Stomach smooth muscle (tissue), 2 donors: ENCODE results near the gene SLC12A8.

Experiments
- H3K27ac ChIP-seq: one replicate; pipeline ENCODE4 v1.7.0; 2013; ENCODE audit warnings: mild to moderate bottlenecking, low read length, inconsistent platforms
- H3K27me3 ChIP-seq, 2 donors: one replicate each; pipeline ENCODE4 v1.7.0; 2013; ENCODE audit warnings: low read length in 2 of 2; ENCODE audit not compliant: insufficient read depth in 2 of 2, control insufficient read depth in 1 of 2
- H3K36me3 ChIP-seq, 2 donors: one replicate each; pipeline ENCODE4 v1.7.0; 2013; ENCODE audit warnings: low read length in 2 of 2; ENCODE audit not compliant: control insufficient read depth in 2 of 2, insufficient read depth in 2 of 2
- H3K4me1 ChIP-seq: one replicate; pipeline ENCODE4 v1.7.0; 2013; ENCODE audit warnings: low read length; ENCODE audit not compliant: control insufficient read depth, insufficient read depth
- H3K4me3 ChIP-seq, 2 donors: one replicate each; pipeline ENCODE4 v1.7.0; 2013; ENCODE audit warnings: low read length in 2 of 2
- H3K9ac ChIP-seq, 2 donors: one replicate each; pipeline ENCODE4 v1.7.0; 2013; ENCODE audit warnings: low read length in 2 of 2, mild to moderate bottlenecking in 1 of 2
- H3K9me3 ChIP-seq, 2 donors: one replicate each; pipeline ENCODE4 v1.7.0; 2013; ENCODE audit warnings: low read length in 2 of 2; ENCODE audit not compliant: control insufficient read depth in 2 of 2
- donor health status: healthy.
- donor health status: Pancreatic carcinoma.

Gene SLC12A8

GRCh38 chr3:125059488-125060245 lies 152.9 kb downstream of the SLC12A8 start:
- H3K4me1 ChIP-seq, result peaks cover 59% of the 10 kb centered on the region
- peak overlapping the region; percentile 53 for H3K27ac ChIP-seq

GRCh38 chr3:125058959-125059358 lies 153.6 kb downstream of the SLC12A8 start:
- Histone ChIP-seq H3K4me3 (no peak overlapping the region), H3K36me3 (no peaks in the 10 kb centered on the region), H3K9me3 (no peaks in the 10 kb centered on the region), H3K4me1 (peaks cover 59% of the 10 kb centered on the region), H3K27me3 (no peaks in the 10 kb centered on the region), H3K9ac (no peak overlapping the region), H3K27ac (peak overlapping the region; percentile 53)

More at GRCh38 chr3:125059488-125060245, 152.9 kb downstream of the SLC12A8 start:
- no peaks in the 10 kb centered on the region for H3K36me3 ChIP-seq
- no peaks in the 10 kb centered on the region for H3K27me3 ChIP-seq
- no peak overlapping the region for H3K9ac ChIP-seq
- no peaks in the 10 kb centered on the region for H3K9me3 ChIP-seq
- H3K4me3 ChIP-seq, result no peak overlapping the region

GRCh38 chr3:125058529-125058928 lies 154.0 kb downstream of the SLC12A8 start:
- Histone ChIP-seq H3K4me1 (peaks cover 60% of the 10 kb centered on the region), H3K9ac (no peak overlapping the region), H3K27me3 (no peaks in the 10 kb centered on the region), H3K36me3 (no peaks in the 10 kb centered on the region), H3K4me3 (no peak overlapping the region), H3K27ac (peak overlapping the region; percentile 53), H3K9me3 (no peaks in the 10 kb centered on the region)

- Histone ChIP-seq H3K9ac (peak overlapping the region in 1 of 2 donors; percentile 13), H3K4me1 (peaks cover 58% of the 10 kb centered on the region), H3K36me3 (no peaks in the 10 kb centered on the region), H3K9me3 (no peaks in the 10 kb centered on the region), H3K4me3 (no peak overlapping the region), H3K27me3 (no peaks in the 10 kb centered on the region), H3K27ac (peak overlapping the region; percentile 92)
Measured at GRCh38 chr3:125057186-125057850, 155.2 kb downstream of the SLC12A8 start.

- Histone ChIP-seq H3K4me3 (peak within 1 kb of the TSS; percentile 83 to 89), H3K27me3 (no peaks in the 10 kb centered on the region), H3K9me3 (no peaks in the 10 kb centered on the region), H3K36me3 (no peaks in the 10 kb centered on the region), H3K27ac (peak within 1 kb of the TSS; percentile 92), H3K4me1 (peaks cover 58% of the 10 kb centered on the region), H3K9ac (peak within 1 kb of the TSS; percentile 64 to 87)
Measured at GRCh38 chr3:125055913-125056745, 156.4 kb downstream of the SLC12A8 start, which contains the start of gene HEG1. TSS of gene HEG1 (minus strand) at chr3:125055997. CDS start at chr3:125055890, 107 bp downstream.

- H3K27me3 ChIP-seq, result no peaks in the 10 kb centered on the region
- peak overlapping the region; percentile 52 to 87 for H3K9ac ChIP-seq
- peak overlapping the region; percentile 85 for H3K27ac ChIP-seq
- no peaks in the 10 kb centered on the region for H3K36me3 ChIP-seq
- no peaks in the 10 kb centered on the region for H3K9me3 ChIP-seq
- H3K4me3 ChIP-seq, result peak overlapping the region; percentile 83 to 89
- H3K4me1 ChIP-seq, result peaks cover 52% of the 10 kb centered on the region
Measured at GRCh38 chr3:125055331-125055912, 157.1 kb downstream of the SLC12A8 start.

- no peaks in the 10 kb centered on the region for H3K27me3 ChIP-seq
- H3K4me1 ChIP-seq, result peaks cover 49% of the 10 kb centered on the region
- peak overlapping the region; percentile 83 to 89 for H3K4me3 ChIP-seq
- no peaks in the 10 kb centered on the region for H3K9me3 ChIP-seq
- H3K27ac ChIP-seq, result peak overlapping the region; percentile 85
- no peaks in the 10 kb centered on the region for H3K36me3 ChIP-seq
- peak overlapping the region; percentile 52 to 87 for H3K9ac ChIP-seq
Measured at GRCh38 chr3:125054449-125055329, 157.9 kb downstream of the SLC12A8 start.

- Histone ChIP-seq H3K9ac (peak overlapping the region in 1 of 2 donors; percentile 52), H3K27ac (peak overlapping the region; percentile 85), H3K4me3 (peak overlapping the region; percentile 83 to 89), H3K36me3 (no peaks in the 10 kb centered on the region), H3K4me1 (peaks cover 53% of the 10 kb centered on the region), H3K27me3 (no peaks in the 10 kb centered on the region), H3K9me3 (no peaks in the 10 kb centered on the region)
Measured at GRCh38 chr3:125054062-125054448, 158.5 kb downstream of the SLC12A8 start.

GRCh38 chr3:125053304-125053699 lies 159.2 kb downstream of the SLC12A8 start:
- no peaks in the 10 kb centered on the region for H3K9me3 ChIP-seq
- H3K27me3 ChIP-seq, result no peaks in the 10 kb centered on the region
- no peaks in the 10 kb centered on the region for H3K36me3 ChIP-seq
- H3K4me3 ChIP-seq, result peak overlapping the region; percentile 0 to 83
- peak overlapping the region in 1 of 2 donors; percentile 52 for H3K9ac ChIP-seq
- peaks cover 61% of the 10 kb centered on the region for H3K4me1 ChIP-seq
- H3K27ac ChIP-seq, result peak overlapping the region; percentile 85
